OCI-LY7 (cell line): Measurements from ENCODE around the gene C8G.

Source experiments
- CTCF ChIP-seq: fragments of 200-600 bp; sonication (generic); conservative IDR thresholded peaks from 2 replicates; pipeline ENCODE4 v1.5.1; 2014; ENCODE audit warnings: mild to moderate bottlenecking, antibody characterized with exemption, low read length, moderate library complexity, mixed read lengths
- EZH2phosphoT487 ChIP-seq: fragments of 200-600 bp; sonication (generic); IDR thresholded peaks from 2 replicates; pipeline ENCODE4 v1.6.1; 2018; ENCODE audit warnings: low read depth, borderline replicate concordance, mild to moderate bottlenecking, mixed run types, antibody characterized with exemption, low read length, moderate library complexity, mixed read lengths

DNA sequence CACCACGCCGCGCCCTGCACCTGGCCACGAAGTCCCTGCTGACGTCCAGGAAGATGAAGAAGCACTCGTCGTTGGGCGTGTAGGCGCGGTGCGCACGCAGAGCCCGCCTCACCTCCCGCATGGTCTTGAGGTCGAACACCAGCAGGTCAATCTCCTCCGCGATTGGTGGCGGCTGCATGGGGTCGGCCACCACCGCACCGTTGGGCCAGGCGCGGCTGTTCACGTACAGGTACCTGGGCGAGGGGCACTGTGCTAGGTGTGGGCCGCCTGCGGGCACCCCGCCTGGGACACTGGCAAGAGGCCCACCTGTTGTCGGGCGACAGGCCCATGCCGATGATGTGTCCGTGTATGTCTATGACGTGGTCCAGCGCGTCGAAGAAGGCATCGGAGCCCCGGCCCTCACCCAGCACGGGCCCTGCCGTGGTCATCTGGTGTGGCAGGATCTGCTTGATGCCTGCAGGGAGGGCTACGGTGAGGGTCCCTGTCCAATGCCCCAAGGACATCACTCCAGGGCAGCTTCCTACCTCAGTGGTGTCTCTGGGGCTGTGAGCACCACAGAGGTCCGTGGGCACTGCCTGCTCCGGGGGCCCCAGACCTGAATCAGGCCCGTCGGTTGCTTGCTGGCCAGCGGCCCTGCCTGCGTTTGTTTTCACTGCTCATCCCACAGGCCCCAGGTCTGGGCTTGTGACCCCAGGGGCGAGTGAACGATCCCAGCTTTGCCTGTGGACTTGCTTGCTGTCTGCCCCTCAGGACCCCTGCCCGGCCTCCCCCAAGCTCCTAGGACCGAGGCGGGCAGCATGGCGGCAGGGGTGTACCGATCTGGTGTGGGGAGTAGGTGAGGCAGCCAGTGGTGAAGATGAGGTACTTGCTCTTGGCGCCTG, 3.6 kb upstream of the C8G start:
- TF ChIP-seq CTCF: no peak
- no peak for TF ChIP-seq EZH2phosphoT487
